Breast epithelium (tissue), 4 donors: ENCODE measurements around the gene RBM8A. TPM values are rescaled to one million over a fixed set of nuclear protein-coding genes. Genes with fewer than 3 reads are reported as not detected.
A peak's percentile ranks its signal among the peaks of the same experiment; 100 is the strongest.

ENCODE experiments used
- DNase-seq, 2 donors: peaks; one replicate each; pipeline ENCODE4 v3.0.0-alpha.2; 2019; ENCODE audit warnings: low spot score in 2 of 2
- H3K27ac ChIP-seq, 2 donors: fragments of 200-600 bp; sonication (generic) in 1 of 2; one replicate each; pipeline ENCODE4 v1.5.1; 2016 to 2019; ENCODE audit warnings: mild to moderate bottlenecking in 1 of 2
- H3K27me3 ChIP-seq, 2 donors: fragments of 200-600 bp; sonication (generic) in 1 of 2; one replicate each; pipeline versions ENCODE4 v1.5.1 to v1.6.0; 2017 to 2019; ENCODE audit warnings: control low read depth in 1 of 2, mild to moderate bottlenecking in 1 of 2
- H3K36me3 ChIP-seq: fragments of 200-600 bp; one replicate; pipeline ENCODE4 v1.5.1; 2019
- H3K4me1 ChIP-seq, 2 donors: fragments of 200-600 bp; sonication (generic); one replicate each; pipeline ENCODE4 v1.5.1; 2016 to 2019; ENCODE audit warnings: control low read depth in 1 of 2
- H3K4me3 ChIP-seq, 3 donors: fragments of 200-600 bp; sonication (generic); 1 replicate in 2 of 3; 2 replicates in 1 of 3; pipeline ENCODE4 v1.5.1; 2016 to 2019; ENCODE audit warnings: mild to moderate bottlenecking in 3 of 3, moderate library complexity in 2 of 3
- H3K9me3 ChIP-seq, 2 donors: fragments of 200-600 bp; sonication (generic) in 1 of 2; one replicate each; pipeline ENCODE4 v1.5.1; 2016 to 2019; ENCODE audit warnings: control low read depth in 1 of 2
- CTCF ChIP-seq, 3 donors: fragments of 450-650 bp; IDR thresholded peaks; one replicate each; pipeline ENCODE4 v1.5.1; 2016 to 2017; ENCODE audit warnings: antibody characterized with exemption in 3 of 3, mild to moderate bottlenecking in 3 of 3, moderate library complexity in 3 of 3
- POLR2A ChIP-seq: fragments of 450-650 bp; IDR thresholded peaks from one replicate; pipeline ENCODE4 v1.6.1; 2016; ENCODE audit warnings: antibody characterized with exemption, mild to moderate bottlenecking, moderate library complexity
- POLR2AphosphoS5 ChIP-seq, 3 donors: sonication (generic); formaldehyde crosslinking; IDR thresholded peaks; one replicate each; pipeline ENCODE4 v1.6.1; 2017; ENCODE audit warnings: antibody characterized with exemption in 3 of 3
- intact Hi-C: fragments of 100-400 bp; cut with DNase I; formaldehyde crosslinking; loops from one replicate; pipeline ENCODE4 v1.15.1; 2023; ENCODE audit warnings: low total_unique reads
- total RNA-seq, 3 donors: library from RNA; depleted of rRNA; stranded (reverse); fragments of >200 nt; gene quantifications; one replicate each; pipeline ENCODE4 v1.1.0, GENCODE V29; 2016

The RBM8A gene
- total RNA-seq, 3 donors from 2014 or later = 115 to 137 (median 128) TPM

DNA sequence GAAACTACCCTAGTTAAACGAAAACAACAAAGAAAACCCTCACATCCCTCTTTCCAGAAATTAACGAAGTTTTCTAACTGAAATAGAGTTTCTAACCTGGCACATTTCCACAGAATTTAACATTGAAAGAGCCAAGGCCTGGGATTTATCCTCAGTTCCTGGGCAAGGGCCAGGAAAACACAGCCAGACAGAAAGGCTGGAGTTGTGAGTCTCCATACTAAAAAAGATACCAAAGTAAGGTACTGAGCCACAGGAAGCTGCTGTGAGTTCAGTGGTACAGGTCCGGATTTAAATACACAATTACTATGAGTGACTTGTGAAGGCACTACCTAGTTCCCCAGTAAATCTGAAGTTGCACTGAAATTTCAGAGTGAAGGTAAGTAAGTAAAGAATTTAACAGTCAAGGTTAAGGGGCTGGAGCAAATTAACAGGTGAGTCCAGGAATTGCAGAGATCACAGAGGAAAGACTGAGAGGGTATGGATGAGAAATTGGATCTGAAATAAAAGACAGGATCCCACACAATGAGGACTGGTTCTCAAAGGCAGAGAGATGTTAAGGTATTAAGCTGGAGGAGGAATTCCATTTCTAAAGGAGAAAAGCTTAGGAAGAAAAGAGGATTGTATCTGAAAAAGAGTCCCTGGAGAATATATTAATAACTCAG, 29.6 kb upstream of the RBM8A start:
- no peaks in the 10 kb centered on the region for H3K9me3 ChIP-seq
- no peaks in the 10 kb centered on the region for H3K27me3 ChIP-seq
- peak overlapping the region; percentile 87 to 96 for H3K27ac ChIP-seq
- DNase-seq = no peak
- TF ChIP-seq POLR2AphosphoS5 (IDR thresholded peaks at IDR 0.05) (no peak), POLR2A (no peak), CTCF (IDR thresholded peaks at IDR 0.05) (no peak)
- peak overlapping the region; percentile 59 to 86 (median 83) for H3K4me3 ChIP-seq
- intact Hi-C loops = no loop called here
- H3K36me3 ChIP-seq = no peaks in the 10 kb centered on the region
- peaks cover 5 to 8% of the 10 kb centered on the region in 2 donors for H3K4me1 ChIP-seq

- H3K4me1 ChIP-seq = peaks cover under 1 to 7% of the 10 kb centered on the region in 2 donors
- TF ChIP-seq CTCF (IDR thresholded peaks at IDR 0.05) (no peak), POLR2AphosphoS5 (IDR thresholded peaks at IDR 0.05) (no peak), POLR2A (no peak)
- H3K9me3 ChIP-seq = no peaks in the 10 kb centered on the region
- peak overlapping the region; percentile 59 to 86 (median 83) for H3K4me3 ChIP-seq
- no peaks in the 10 kb centered on the region for H3K36me3 ChIP-seq
- DNase-seq = no peak
- peak overlapping the region; percentile 87 to 96 for H3K27ac ChIP-seq
- intact Hi-C loops = no loop called here
- no peaks in the 10 kb centered on the region for H3K27me3 ChIP-seq
Observed at GRCh38 chr1:145956361-145956760, 29.1 kb upstream of the RBM8A start.

GRCh38 chr1:145955436-145955835, 28.2 kb upstream of the RBM8A start:
- Histone ChIP-seq H3K27me3 (no peaks in the 10 kb centered on the region), H3K4me1 (peaks cover 0 to 4% of the 10 kb centered on the region in 2 donors), H3K36me3 (no peaks in the 10 kb centered on the region), H3K4me3 (peak overlapping the region in 1 of 3 donors; percentile 86), H3K9me3 (no peaks in the 10 kb centered on the region), H3K27ac (peak overlapping the region; percentile 37 to 96)
- TF ChIP-seq POLR2A (no peak), POLR2AphosphoS5 (IDR thresholded peaks at IDR 0.05) (no peak), CTCF (IDR thresholded peaks at IDR 0.05) (no peak)
- no peak for DNase-seq
- intact Hi-C loops = no loop called here

DNA sequence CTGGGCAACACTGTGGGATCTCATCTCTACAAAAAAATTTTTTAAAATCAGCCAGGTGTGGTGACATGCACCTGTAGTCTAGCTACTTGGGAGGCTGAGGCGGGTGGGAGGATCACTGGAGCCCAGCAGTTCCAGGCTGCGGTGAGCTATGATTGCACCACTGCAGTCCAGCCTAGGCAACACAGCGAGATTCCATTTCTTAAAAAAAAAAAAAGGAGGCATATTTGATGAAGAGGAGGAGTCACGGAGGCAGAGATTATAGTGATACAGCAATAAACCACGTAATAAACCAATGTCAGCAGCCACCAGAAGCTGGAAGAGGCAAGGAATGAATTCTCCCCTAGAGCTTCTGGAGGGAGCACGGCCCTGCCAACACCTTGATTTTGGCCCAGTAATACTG, 26.6 kb upstream of the RBM8A start:
- intact Hi-C loops = no loop called here
- no peak for TF ChIP-seq CTCF (IDR thresholded peaks at IDR 0.05)
- no peak for TF ChIP-seq POLR2AphosphoS5 (IDR thresholded peaks at IDR 0.05)
- TF ChIP-seq POLR2A = no peak
- H3K27me3 ChIP-seq = no peaks in the 10 kb centered on the region
- H3K4me1 ChIP-seq = no peaks in the 10 kb centered on the region
- H3K9me3 ChIP-seq = no peaks in the 10 kb centered on the region
- H3K27ac ChIP-seq = no peak overlapping the region
- no peaks in the 10 kb centered on the region for H3K36me3 ChIP-seq
- H3K4me3 ChIP-seq = no peak overlapping the region
- no peak for DNase-seq

DNA sequence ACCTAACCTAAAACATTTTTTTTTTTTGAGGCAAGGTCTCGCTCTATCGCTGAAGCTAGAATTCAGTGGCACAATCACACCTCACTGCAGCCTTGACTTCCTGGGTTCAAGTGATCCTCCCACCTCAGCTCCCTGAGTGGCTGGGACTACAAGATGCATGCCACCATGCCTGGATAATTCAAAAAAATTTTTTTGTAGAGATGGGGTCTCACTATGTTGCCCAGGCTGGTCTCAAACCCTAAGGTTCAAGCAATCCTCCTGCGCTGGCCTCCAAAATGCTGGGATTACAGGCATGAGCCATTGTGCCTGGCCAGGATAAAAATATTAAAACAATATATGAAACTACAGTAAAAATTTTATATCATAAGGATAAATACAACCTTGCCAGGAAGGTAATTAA, 25.6 kb upstream of the RBM8A start:
- TF ChIP-seq POLR2AphosphoS5 (IDR thresholded peaks at IDR 0.05) = no peak
- no peak for TF ChIP-seq CTCF (IDR thresholded peaks at IDR 0.05)
- TF ChIP-seq POLR2A = no peak
- no peaks in the 10 kb centered on the region for H3K27me3 ChIP-seq
- DNase-seq = no peak
- no peak overlapping the region for H3K4me3 ChIP-seq
- H3K27ac ChIP-seq = no peak overlapping the region
- H3K36me3 ChIP-seq = no peaks in the 10 kb centered on the region
- no peaks in the 10 kb centered on the region for H3K9me3 ChIP-seq
- no peaks in the 10 kb centered on the region for H3K4me1 ChIP-seq
- intact Hi-C loops = no loop called here
